K562 (cell line): Measurements from ENCODE around the gene OR51G2. TPM values are rescaled to one million over a fixed set of nuclear protein-coding genes. Genes with fewer than 3 reads are reported as not detected.

ENCODE experiments used
- ATAC-seq: fragments of 200-7000 bp; cut with Tn5 transposase; 3 replicates; pipeline ENCODE4 v1.9.1; 2020; ENCODE audit warnings: moderate library complexity
- BruUV-seq: library from RNA; stranded (reverse); fragments of 400-500 nt; replicated peaks from 2 replicates; lab custom pipeline; 2021; lab: Mats Ljungman, UMichigan
- CTCF ChIA-PET: fragments of 300-600 bp; formaldehyde crosslinking; extraction: SDS; loops from one replicate; lab custom pipeline; 2021; ENCODE audit warnings: low intra/inter-chr PET ratio; lab: Yijun Ruan, JAX
- POLR2A ChIA-PET: fragments of 300-600, 350-650 bp; sonication (Branson Sonifier 250); formaldehyde crosslinking; extraction: SDS; loops from one replicate; lab custom pipeline; 2021; ENCODE audit warnings: antibody characterized with exemption, inconsistent platforms; lab: Yijun Ruan, JAX
- DNase-seq, 4 experiments: peaks; one replicate each; pipeline versions ENCODE4 v3.0.0 to v3.0.0-alpha.2; 2011 to 2018; ENCODE audit warnings: low spot score in 3 of 4, mixed read lengths in 3 of 4; ENCODE audit errors: extremely low read depth in 1 of 4
- FAIRE-seq: peaks from 2 replicates; lab custom pipeline; 2011; peaks lifted over from hg19 to GRCh38; lab: Jason Lieb, UNC
- H2AFZ ChIP-seq: 2 replicates; pipeline ENCODE4 v1.6.0; 2011; ENCODE audit warnings: low read depth, low read length, control low read depth, inconsistent platforms
- H3K27ac ChIP-seq: fragments of 200-600 bp; 3 replicates; pipeline ENCODE4 v1.8.0; 2011; ENCODE audit warnings: low read depth, mild to moderate bottlenecking, control low read depth, inconsistent platforms, low read length, moderate library complexity, mixed read lengths; ENCODE audit errors: extremely low read depth
- H3K27me3 ChIP-seq, 2 experiments: fragments of 300-600 bp in 1 of 2; 2 replicates in 1 of 2; 3 replicates in 1 of 2; pipeline versions ENCODE4 v1.6.0 to v1.8.0; 2011; ENCODE audit warnings: inconsistent platforms in 2 of 2, low read length in 2 of 2, mild to moderate bottlenecking in 1 of 2, mixed read lengths in 1 of 2, moderate library complexity in 1 of 2; ENCODE audit not compliant: control insufficient read depth in 2 of 2, insufficient read depth in 2 of 2
- H3K36me3 ChIP-seq: fragments of 300-600 bp; 3 replicates; pipeline ENCODE4 v1.8.0; 2011; ENCODE audit warnings: mild to moderate bottlenecking, low read length, inconsistent platforms; ENCODE audit not compliant: control insufficient read depth, insufficient read depth
- H3K4me1 ChIP-seq, 2 experiments: fragments of 200-600 bp in 1 of 2; replicated peaks in 1 of 2; 2 replicates in 1 of 2; 3 replicates in 1 of 2; pipeline versions ENCODE4 v1.5.1 to v1.8.0; 2011; ENCODE audit warnings: inconsistent platforms in 2 of 2, low read length in 2 of 2, mild to moderate bottlenecking in 1 of 2, mixed read lengths in 1 of 2, moderate library complexity in 1 of 2; ENCODE audit not compliant: control insufficient read depth in 2 of 2, insufficient read depth in 2 of 2
- H3K4me2 ChIP-seq: 2 replicates; pipeline ENCODE4 v1.6.1; 2011; ENCODE audit warnings: low read length, control low read depth, inconsistent platforms, mixed read lengths; ENCODE audit not compliant: insufficient read depth
- H3K4me3 ChIP-seq: fragments of 200-600 bp; sonication (generic), shearing (Covaris generic); 2 replicates; pipeline ENCODE4 v1.5.1; 2016; ENCODE audit warnings: control low read depth, inconsistent platforms
- H3K79me2 ChIP-seq: fragments of 200-600 bp; 3 replicates; pipeline ENCODE4 v1.8.0; 2011; ENCODE audit warnings: low read length, inconsistent platforms; ENCODE audit not compliant: control insufficient read depth, insufficient read depth
- H3K9ac ChIP-seq, 2 experiments: 2 replicates each; pipeline versions ENCODE4 v1.6.0 to v1.6.1; 2011; ENCODE audit warnings: low read depth in 2 of 2, low read length in 2 of 2, control low read depth in 1 of 2, inconsistent platforms in 1 of 2, mild to moderate bottlenecking in 1 of 2, mixed read lengths in 1 of 2; ENCODE audit not compliant: insufficient read depth in 1 of 2
- H3K9me1 ChIP-seq: one replicate; pipeline ENCODE4 v1.6.0; 2011; ENCODE audit warnings: inconsistent platforms, mild to moderate bottlenecking, low read length, moderate library complexity; ENCODE audit not compliant: control insufficient read depth, insufficient read depth
- H3K9me3 ChIP-seq: replicated peaks from 2 replicates; pipeline ENCODE4 v1.5.1; 2011; ENCODE audit warnings: low read depth, low read length, inconsistent platforms; ENCODE audit not compliant: control insufficient read depth, insufficient read depth
- H4K20me1 ChIP-seq: replicated peaks from 2 replicates; pipeline ENCODE4 v1.6.1; 2011; ENCODE audit warnings: low read length, inconsistent platforms, mixed read lengths; ENCODE audit not compliant: control insufficient read depth, insufficient read depth
- ATF7 ChIP-seq: fragments of 450-650 bp; IDR thresholded peaks from 2 replicates; pipeline ENCODE4 v1.7.1; 2014; ENCODE audit warnings: mild to moderate bottlenecking, moderate library complexity
- CBX2 ChIP-seq: fragments of 200-600 bp; sonication (generic); IDR thresholded peaks from one replicate; pipeline ENCODE4 v1.6.1; 2012; ENCODE audit warnings: mild to moderate bottlenecking, low read length, inconsistent platforms; ENCODE audit not compliant: insufficient read depth, poor library complexity, severe bottlenecking
- CREB3L1 ChIP-seq: fragments of 450-650 bp; IDR thresholded peaks from 2 replicates; pipeline ENCODE4 v1.6.1; 2014; ENCODE audit warnings: low read depth, mild to moderate bottlenecking, moderate library complexity, borderline replicate concordance
- FOS ChIP-seq: IDR thresholded peaks from 3 replicates; pipeline ENCODE4 v1.6.1; 2011; ENCODE audit not compliant: insufficient read length; ENCODE audit errors: extremely low read depth
- HMBOX1 ChIP-seq: sonication (generic); IDR thresholded peaks from 2 replicates; pipeline ENCODE4 v1.6.1; 2016
- IFI16 ChIP-seq: fragments of 250-450 bp; sonication (Bioruptor Pico); IDR thresholded peaks from 2 replicates; pipeline ENCODE4 v2.1.2; 2022; ENCODE audit warnings: mild to moderate bottlenecking, inconsistent platforms
- ILK ChIP-seq: fragments of 450-650 bp; IDR thresholded peaks from 2 replicates; pipeline ENCODE4 v1.6.1; 2016; ENCODE audit warnings: missing genetic modification characterization, low read depth, mild to moderate bottlenecking, missing compliant biosample characterization, moderate library complexity, borderline replicate concordance
- KAT7 ChIP-seq: sonication (generic); formaldehyde crosslinking; IDR thresholded peaks from 2 replicates; pipeline ENCODE4 v1.8.0; 2022; ENCODE audit warnings: missing genetic modification reagents, mild to moderate bottlenecking, borderline replicate concordance
- LEF1 ChIP-seq: fragments of 450-650 bp; IDR thresholded peaks from 2 replicates; pipeline ENCODE4 v1.6.1; 2016; ENCODE audit warnings: mild to moderate bottlenecking
- MED1 ChIP-seq: sonication (generic); formaldehyde crosslinking; IDR thresholded peaks from 2 replicates; pipeline ENCODE4 v1.8.1; 2023; ENCODE audit warnings: missing genetic modification reagents, borderline replicate concordance
- PPARD ChIP-seq: fragments of 250-450 bp; sonication (Bioruptor Pico); IDR thresholded peaks from 2 replicates; pipeline ENCODE4 v1.8.0; 2022; ENCODE audit warnings: inconsistent platforms, mild to moderate bottlenecking, moderate library complexity
- PTTG1 ChIP-seq: fragments of 450-650 bp; IDR thresholded peaks from 2 replicates; pipeline ENCODE4 v1.6.1; 2016; ENCODE audit warnings: low read depth, mild to moderate bottlenecking, missing genetic modification characterization, missing compliant biosample characterization
- PYGO2 ChIP-seq: fragments of 450-650 bp; IDR thresholded peaks from 2 replicates; pipeline ENCODE4 v1.6.1; 2016; ENCODE audit warnings: mild to moderate bottlenecking, missing genetic modification characterization, moderate library complexity, missing compliant biosample characterization
- WGBS: fragments of 100-300 bp; shearing (Covaris generic); methylation state at CpG from one replicate; pipeline ENCODE4 v1.1.6; 2016; ENCODE audit warnings: low coverage, mixed read lengths; ENCODE audit not compliant: insufficient coverage; ENCODE audit errors: missing lambda C conversion rate; 5-methylcytosine and 5-hydroxymethylcytosine counted together
- in situ Hi-C: fragments of 300-500 bp; cut with MboI; formaldehyde crosslinking; loops from 4 replicates; pipeline ENCODE4 v1.15.0; 2018; ENCODE audit warnings: inconsistent platforms, mixed read lengths
- intact Hi-C: fragments of 100-400 bp; cut with micrococcal nuclease; formaldehyde crosslinking; loops from 2 replicates; pipeline ENCODE4 v1.14.2; 2022
- polyA plus RNA-seq, 8 experiments: library from polyadenylated mRNA; depleted of rRNA in 4 of 8; stranded (reverse) in 5 of 8; unstranded in 3 of 8; fragments of >200 nt; fragmentation: Nextera tagmentation in 2 of 8; fragmentation: Illumina TruSeq in 1 of 8; extraction: Ambion mirVana in 2 of 8; extraction: Trizol in 1 of 8; gene quantifications; 2 replicates each; pipeline versions ENCODE4 v1.2.1 to v1.2.3, GENCODE V29; 2011 to 2014; ENCODE audit warnings: inconsistent platforms in 1 of 8, missing spikeins in 1 of 8
- total RNA-seq, 7 experiments: library from RNA; depleted of rRNA in 6 of 7; stranded (reverse); fragments of >200 nt in 6 of 7; fragmentation: Illumina TruSeq in 2 of 7; extraction: Trizol in 2 of 7; gene quantifications; 2 replicates each; pipeline versions ENCODE4 v1.2.1 to v1.2.3, GENCODE V29; 2011 to 2021; ENCODE audit warnings: low replicate concordance in 1 of 7

The OR51G2 gene
- total and polyA plus RNA-seq, 9 of the 15 experiments (the other 6 are each of a cell fraction or from before 2014, with no cell fraction given) = not detected

GRCh38 chr11:4921796-4922195 lies 2.6 kb upstream of the OR51G2 start:
- 5% methylated on average over 1 of the region's 1 CpG for WGBS
- H3K79me2 ChIP-seq = no peaks in the 10 kb centered on the region
- H3K9ac ChIP-seq = no peak overlapping the region
- H3K27me3 ChIP-seq = peaks cover 2 to 10% of the 10 kb centered on the region in 2 experiments; a peak in 4 of 5 replicates
- H3K9me3 ChIP-seq = no peaks in the 10 kb centered on the region
- H2AFZ ChIP-seq = no peak overlapping the region
- FAIRE-seq = no peak
- H3K27ac ChIP-seq = no peak overlapping the region
- BruUV-seq = no TSS peak
- no peaks in the 10 kb centered on the region for H4K20me1 ChIP-seq
- H3K36me3 ChIP-seq = no peaks in the 10 kb centered on the region
- no peak for TF ChIP-seq IFI16
- no peak for TF ChIP-seq CBX2
- TF ChIP-seq HMBOX1 = no peak
- no peak for TF ChIP-seq PTTG1 (tag)
- TF ChIP-seq PPARD (CRISPR knock-in tag) = no peak
- TF ChIP-seq KAT7 (CRISPR knock-in tag) = no peak
- no peak for TF ChIP-seq LEF1
- no peak for TF ChIP-seq PYGO2 (tag)
- TF ChIP-seq CREB3L1 = no peak
- no peak for TF ChIP-seq MED1
- no peak for TF ChIP-seq ATF7
- no peak for TF ChIP-seq ILK (tag)
- no peak for TF ChIP-seq FOS
- TF ChIP-seq, all 486 proteins: peak for 0
- Histone ChIP-seq H3K4me3 (no peak overlapping the region), H3K9me1 (no peaks in the 10 kb centered on the region), H3K4me1 (no peaks in the 10 kb centered on the region), H3K4me2 (no peak overlapping the region)
- in situ Hi-C loops = no loop called here
- intact Hi-C loops = loop anchor here (10.0 kb wide), 1 partner anchor 287 kb away; the partner anchor contains the start of gene OR51D1
- CTCF ChIA-PET = no interaction called here
- no peak for ATAC-seq
- POLR2A ChIA-PET = no interaction called here
- DNase-seq = no peak
